Neural cell (in vitro differentiated cells): ENCODE results near the gene CNOT3. TPM values are rescaled to one million over a fixed set of nuclear protein-coding genes. Genes with fewer than 3 reads are reported as not detected.

Experiments used
- H2AFZ ChIP-seq: fragments of 200-600, 300-800 bp; sonication (generic), shearing (Covaris generic); 2 replicates; pipeline ENCODE4 v1.6.0; 2014; ENCODE audit warnings: low read depth, mild to moderate bottlenecking, antibody characterized with exemption, low read length, moderate library complexity
- H3F3A ChIP-seq: fragments of 200-600 bp; shearing (Covaris generic); 2 replicates; pipeline ENCODE4 v1.6.1; 2016; ENCODE audit warnings: mild to moderate bottlenecking, moderate library complexity, mixed read lengths, antibody characterized with exemption, low read length; ENCODE audit not compliant: insufficient read depth, poor library complexity, severe bottlenecking
- H3K27ac ChIP-seq: fragments of 200-600, 300-800 bp; sonication (generic), shearing (Covaris generic); 2 replicates; pipeline ENCODE4 v1.5.1; 2014; ENCODE audit warnings: mild to moderate bottlenecking, low read length, moderate library complexity
- H3K27me3 ChIP-seq: fragments of 300-800, 200-600 bp; sonication (generic), shearing (Covaris generic); 2 replicates; pipeline ENCODE4 v1.6.0; 2014; ENCODE audit warnings: mild to moderate bottlenecking, low read depth, low read length, moderate library complexity; ENCODE audit not compliant: insufficient read depth
- H3K36me3 ChIP-seq: fragments of 300-800, 200-600 bp; sonication (generic), shearing (Covaris generic); 2 replicates; pipeline ENCODE4 v1.5.1; 2014; ENCODE audit warnings: mild to moderate bottlenecking, antibody characterized with exemption, low read length, moderate library complexity; ENCODE audit not compliant: insufficient read depth
- H3K4me2 ChIP-seq: fragments of 300-800, 200-600 bp; sonication (generic), shearing (Covaris generic); 2 replicates; pipeline ENCODE4 v1.6.0; 2014; ENCODE audit warnings: mild to moderate bottlenecking, low read length
- H3K4me3 ChIP-seq: fragments of 300-800, 200-600 bp; sonication (generic), shearing (Covaris generic); 2 replicates; pipeline ENCODE4 v1.5.1; 2014; ENCODE audit warnings: mild to moderate bottlenecking, low read length, moderate library complexity
- H3K79me2 ChIP-seq: fragments of 200-600 bp; shearing (Covaris generic); replicated peaks from 2 replicates; pipeline ENCODE4 v1.6.0; 2014; ENCODE audit warnings: mild to moderate bottlenecking, low read length, moderate library complexity; ENCODE audit not compliant: insufficient read depth
- H3K9ac ChIP-seq: fragments of 300-800, 200-600 bp; sonication (generic), shearing (Covaris generic); 2 replicates; pipeline ENCODE4 v1.6.1; 2016; ENCODE audit warnings: mild to moderate bottlenecking, low read length, mixed read lengths
- H3K9me2 ChIP-seq: fragments of 200-600 bp; shearing (Covaris generic); 2 replicates; pipeline ENCODE4 v1.6.1; 2016; ENCODE audit warnings: mild to moderate bottlenecking, low read length, mixed read lengths; ENCODE audit not compliant: insufficient read depth
- H3K9me3 ChIP-seq: fragments of 200-600, 300-800 bp; sonication (generic), shearing (Covaris generic); 2 replicates; pipeline ENCODE4 v1.6.1; 2016; ENCODE audit warnings: mild to moderate bottlenecking, mixed run types, low read length, moderate library complexity, mixed read lengths
- H4K20me1 ChIP-seq: fragments of 200-600 bp; shearing (Covaris generic); 2 replicates; pipeline ENCODE4 v1.6.1; 2016; ENCODE audit warnings: mild to moderate bottlenecking, mixed run types; ENCODE audit not compliant: insufficient read depth
- CTCF ChIP-seq: fragments of 450-650 bp; IDR thresholded peaks from 2 replicates; pipeline ENCODE4 v1.5.1; 2014; ENCODE audit warnings: antibody characterized with exemption, mild to moderate bottlenecking, moderate library complexity; ENCODE audit not compliant: poor library complexity, severe bottlenecking
- EP300 ChIP-seq: fragments of 450-650 bp; conservative IDR thresholded peaks from 2 replicates; pipeline ENCODE4 v1.6.1; 2014; ENCODE audit warnings: antibody characterized with exemption, mild to moderate bottlenecking, moderate library complexity; ENCODE audit not compliant: poor library complexity, severe bottlenecking
- EZH2 ChIP-seq: fragments of 200-600, 300-800 bp; shearing (Covaris generic), sonication (generic); IDR thresholded peaks from 2 replicates; pipeline ENCODE4 v1.6.1; 2014; ENCODE audit warnings: antibody characterized with exemption, low read length, borderline replicate concordance, mild to moderate bottlenecking; ENCODE audit not compliant: insufficient read depth, poor library complexity, severe bottlenecking
- MXI1 ChIP-seq: fragments of 450-650 bp; conservative IDR thresholded peaks from 2 replicates; pipeline ENCODE4 v1.6.1; 2014; ENCODE audit warnings: antibody characterized with exemption, mild to moderate bottlenecking; ENCODE audit not compliant: poor library complexity, severe bottlenecking
- POLR2AphosphoS5 ChIP-seq: IDR thresholded peaks from 2 replicates; pipeline ENCODE4 v1.6.1; 2012
- RAD21 ChIP-seq: fragments of 450-650 bp; conservative IDR thresholded peaks from 2 replicates; pipeline ENCODE4 v1.6.1; 2014; ENCODE audit warnings: antibody characterized with exemption, mild to moderate bottlenecking, moderate library complexity
- REST ChIP-seq: IDR thresholded peaks from 2 replicates; pipeline ENCODE4 v1.6.1; 2012; ENCODE audit warnings: borderline replicate concordance
- SMC3 ChIP-seq: fragments of 450-650 bp; conservative IDR thresholded peaks from 2 replicates; pipeline ENCODE4 v1.6.1; 2014; ENCODE audit warnings: antibody characterized with exemption, mild to moderate bottlenecking, moderate library complexity; ENCODE audit not compliant: poor library complexity
- TAF1 ChIP-seq: IDR thresholded peaks from 2 replicates; pipeline ENCODE4 v1.6.1; 2012; ENCODE audit warnings: low read depth
- polyA plus RNA-seq: library from polyadenylated mRNA; depleted of rRNA; stranded (reverse); fragments of >200 nt; gene quantifications from 2 replicates; pipeline ENCODE4 v1.2.3, GENCODE V29; 2014

The CNOT3 gene
- polyA plus RNA-seq, 1 donor from 2014 or later = 7.6 TPM

DNA sequence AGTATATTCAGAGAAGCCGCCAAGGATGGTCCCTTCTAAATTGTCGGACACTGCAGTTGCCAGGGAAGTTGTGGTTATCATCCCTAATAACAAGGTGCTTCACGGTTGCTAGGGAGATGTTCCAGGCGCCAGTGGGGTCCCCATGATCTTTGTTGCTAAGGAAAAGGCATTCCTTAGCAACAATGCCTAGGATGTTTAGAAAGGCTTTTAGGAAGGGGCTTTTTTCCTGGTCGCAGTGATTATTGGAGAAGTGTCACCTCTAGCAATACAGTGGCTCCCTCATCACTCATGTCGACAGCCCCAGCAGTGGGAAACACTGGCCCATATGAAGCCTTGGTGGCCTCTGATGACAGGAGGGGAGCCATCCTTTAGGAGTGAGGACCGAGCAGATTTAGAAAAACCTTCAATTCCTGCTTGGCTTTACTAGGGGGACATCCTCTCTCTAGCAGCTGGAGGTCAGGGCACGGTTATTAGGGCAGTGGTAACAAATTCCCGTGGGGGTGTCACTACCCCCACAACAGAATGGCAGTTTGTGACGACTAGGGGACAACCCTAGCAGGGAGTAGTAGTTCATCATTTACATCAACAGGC is 41.8 kb downstream of the CNOT3 start:
- Histone ChIP-seq H3K36me3 (no peaks in the 10 kb centered on the region), H3K27me3 (no peaks in the 10 kb centered on the region), H2AFZ (no peak overlapping the region), H3K9me3 (no peaks in the 10 kb centered on the region), H3K4me3 (peak overlapping the region; percentile 61), H4K20me1 (no peaks in the 10 kb centered on the region), H3K9ac (peak overlapping the region; percentile 70), H3K27ac (peak overlapping the region; percentile 93), H3K79me2 (no peaks in the 10 kb centered on the region), H3K4me2 (peak overlapping the region; percentile 81), H3K9me2 (no peaks in the 10 kb centered on the region), H3F3A (no peaks in the 10 kb centered on the region)
- TF ChIP-seq RAD21 (no peak), TAF1 (no peak), MXI1 (peak; percentile 43), REST (peak; percentile 69), SMC3 (no peak), POLR2AphosphoS5 (peak; percentile 56), CTCF (no peak), EP300 (peak; percentile 75), EZH2 (no peak)

DNA sequence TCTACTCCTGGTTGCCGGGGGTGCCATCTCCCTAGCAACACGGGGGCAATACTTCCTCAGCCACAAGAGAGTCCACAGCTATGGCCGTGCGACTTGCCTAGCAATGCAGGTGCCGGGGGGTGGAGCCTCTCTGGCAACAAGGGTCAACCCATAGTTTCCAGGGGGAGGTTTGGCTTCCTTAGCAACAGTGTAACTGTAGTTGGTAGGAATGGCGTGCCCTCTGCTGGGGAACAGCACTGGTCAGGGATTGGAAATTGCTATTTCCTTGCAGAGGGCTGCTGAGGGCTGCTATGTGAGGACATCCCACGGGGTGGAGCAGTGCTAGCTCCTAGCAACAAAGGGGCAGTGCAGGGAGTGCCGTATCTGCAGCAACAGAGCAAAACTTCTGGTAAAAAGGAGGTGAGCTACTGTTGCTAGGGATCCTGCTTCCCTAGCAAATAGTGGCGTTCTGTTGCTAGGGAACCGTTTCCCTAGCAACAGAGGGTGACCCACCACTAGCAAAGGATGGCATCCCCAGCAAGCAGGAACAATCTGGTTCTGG is 42.4 kb downstream of the CNOT3 start:
- H3K4me2 ChIP-seq = peak overlapping the region; percentile 81
- H3K4me3 ChIP-seq = peak overlapping the region; percentile 61
- H3K36me3 ChIP-seq = no peaks in the 10 kb centered on the region
- H3F3A ChIP-seq = no peaks in the 10 kb centered on the region
- H3K27ac ChIP-seq = peak overlapping the region; percentile 93
- H4K20me1 ChIP-seq = no peaks in the 10 kb centered on the region
- H3K27me3 ChIP-seq = no peaks in the 10 kb centered on the region
- H3K9me3 ChIP-seq = no peaks in the 10 kb centered on the region
- H2AFZ ChIP-seq = no peak overlapping the region
- H3K9me2 ChIP-seq = no peaks in the 10 kb centered on the region
- peak; percentile 14 for TF ChIP-seq POLR2AphosphoS5
- peak; percentile 94 for TF ChIP-seq CTCF
- peak; percentile 91 for TF ChIP-seq MXI1
- no peak for TF ChIP-seq REST
- TF ChIP-seq TAF1 = no peak
- TF ChIP-seq SMC3 = peak; percentile 90
- TF ChIP-seq EP300 = peak; percentile 84
- TF ChIP-seq RAD21 = peak; percentile 79
- no peak for TF ChIP-seq EZH2
- no peaks in the 10 kb centered on the region for H3K79me2 ChIP-seq
- peak overlapping the region; percentile 70 for H3K9ac ChIP-seq
